G401 (cell line): ENCODE data around the gene RHBDD1. TPM values are rescaled to one million over a fixed set of nuclear protein-coding genes. Genes with fewer than 3 reads are reported as not detected.

Experiments used
- DNase-seq: peaks from one replicate; pipeline ENCODE4 v3.0.0-alpha.2; 2015; ENCODE audit warnings: low spot score
- in situ Hi-C: cut with HindIII; loops from 2 replicates; pipeline ENCODE4 v1.10.0; 2016; ENCODE audit warnings: low sequenced_read_pairs, mixed read lengths
- total RNA-seq: library from RNA; depleted of rRNA; stranded (reverse); fragments of >200 nt; shearing (Covaris generic); gene quantifications from 2 replicates; pipeline ENCODE4 v1.2.3, GENCODE V29; 2014; rRNA removed

The RHBDD1 gene
- total RNA-seq, 1 experiment from 2014 or later = 4.0 TPM

DNA sequence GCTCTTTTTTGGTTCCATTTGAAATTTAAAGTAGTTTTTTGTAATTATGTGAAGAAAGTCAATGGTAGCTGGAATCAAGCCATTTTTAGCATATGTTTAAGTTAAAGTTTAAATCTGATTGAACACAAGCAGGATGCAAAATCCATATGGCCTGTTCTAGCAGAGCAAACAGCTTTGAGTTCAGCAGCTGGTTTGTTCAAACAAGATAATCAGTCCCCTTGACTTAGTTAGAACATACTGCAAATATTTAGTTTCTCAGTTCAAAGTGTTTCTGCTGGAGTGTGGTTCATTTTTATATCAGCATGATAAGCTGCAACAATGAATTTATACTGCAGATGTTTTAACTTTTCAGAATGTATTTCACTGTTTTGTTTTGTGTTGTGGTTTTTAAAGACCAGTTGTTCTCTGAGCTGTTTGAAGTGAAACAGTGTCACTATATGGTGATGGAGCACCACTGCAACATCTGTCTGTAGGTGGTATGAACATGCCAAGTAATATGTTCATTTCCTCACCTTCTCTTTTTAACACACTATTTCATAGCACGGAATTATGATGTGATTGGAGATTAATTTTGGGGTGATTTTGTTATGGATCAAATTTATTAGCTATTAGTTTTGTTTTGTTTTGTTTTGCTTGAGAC lies 202.8 kb downstream of the RHBDD1 start:
- DNase-seq = no peak
- in situ Hi-C loops = no loop called here

- DNase-seq = no peak
- in situ Hi-C loops = no loop called here
These were observed 208.1 kb downstream of the RHBDD1 start for GRCh38 chr2:227043981-227044380.

Other genes starting within 250 kb of the RHBDD1 start
- gene IRS1, start 36.2 kb upstream of the RHBDD1 start, total RNA-seq = 24.6 and 26.5 TPM in 2 replicates